ENCODE data around the gene KCTD5.
"Not testable (repeated sequence)": the region's sequence is repeated elsewhere in the genome, so short reads cannot be mapped to it uniquely, and the experiment has no call there.

- not testable (repeated sequence) for TF ChIP-seq POLR2A (IDR thresholded peaks at IDR 0.05; ENCODE audit: control extremely low read depth in 1 of 2, low read depth in 2 of 2, low read length in 2 of 2); POLR2AphosphoS5 (IDR thresholded peaks at IDR 0.05; ENCODE audit: low read depth, low read length); USF2 (IDR thresholded peaks at IDR 0.05; ENCODE audit: low read length); RAD21 (IDR thresholded peaks at IDR 0.05 in 1 of 2, conservative IDR thresholded peaks at IDR 0.05 in 1 of 2; ENCODE audit: low read depth in 2 of 2, low read length in 2 of 2); JUND (IDR thresholded peaks at IDR 0.05; ENCODE audit: low read length); CTCF (IDR thresholded peaks at IDR 0.05; ENCODE audit: control extremely low read depth in 1 of 3, insufficient read depth in 1 of 3, low read depth in 1 of 3, low read length in 3 of 3); SIN3A (conservative IDR thresholded peaks at IDR 0.05 in 1 of 2, IDR thresholded peaks at IDR 0.05 in 1 of 2; ENCODE audit: low read depth in 1 of 2, low read length in 2 of 2); TCF12 (IDR thresholded peaks at IDR 0.05; ENCODE audit: low read depth, low read length); TAF1 (IDR thresholded peaks at IDR 0.05; ENCODE audit: low read depth, low read length); SRF (IDR thresholded peaks at IDR 0.05; ENCODE audit: low read depth, low read length); BCL11A (IDR thresholded peaks at IDR 0.05; ENCODE audit: low read depth in 2 of 2, low read length in 2 of 2); BRCA1 (IDR thresholded peaks at IDR 0.05; ENCODE audit: low read depth, low read length); RNF2 (IDR thresholded peaks at IDR 0.05; ENCODE audit: borderline replicate concordance, low read depth, low read length, missing control alignments, poor library complexity, severe bottlenecking); ZNF274 (IDR thresholded peaks at IDR 0.05; ENCODE audit: borderline replicate concordance, extremely low read depth, low read length)
Observed at GRCh38 chr16:2678206-2678965, 3.9 kb upstream of the KCTD5 start.
